ENCODE results near the gene WDFY4. TPM values are rescaled to one million over a fixed set of nuclear protein-coding genes. Genes with fewer than 3 reads are reported as not detected.

The WDFY4 gene
- total RNA-seq, 1 donor from 2014 or later, result 33.8 TPM

GRCh38 chr10:48776528-48776927, 91.9 kb downstream of the WDFY4 start:
- H3K27me3 ChIP-seq, result no peaks in the 10 kb centered on the region
- H3K36me3 ChIP-seq, result no peaks in the 10 kb centered on the region
- H3K4me1 ChIP-seq, result no peaks in the 10 kb centered on the region
- H3K4me3 ChIP-seq, result no peak overlapping the region
- no peak overlapping the region for H3K27ac ChIP-seq
- TF ChIP-seq, protein P1, sequence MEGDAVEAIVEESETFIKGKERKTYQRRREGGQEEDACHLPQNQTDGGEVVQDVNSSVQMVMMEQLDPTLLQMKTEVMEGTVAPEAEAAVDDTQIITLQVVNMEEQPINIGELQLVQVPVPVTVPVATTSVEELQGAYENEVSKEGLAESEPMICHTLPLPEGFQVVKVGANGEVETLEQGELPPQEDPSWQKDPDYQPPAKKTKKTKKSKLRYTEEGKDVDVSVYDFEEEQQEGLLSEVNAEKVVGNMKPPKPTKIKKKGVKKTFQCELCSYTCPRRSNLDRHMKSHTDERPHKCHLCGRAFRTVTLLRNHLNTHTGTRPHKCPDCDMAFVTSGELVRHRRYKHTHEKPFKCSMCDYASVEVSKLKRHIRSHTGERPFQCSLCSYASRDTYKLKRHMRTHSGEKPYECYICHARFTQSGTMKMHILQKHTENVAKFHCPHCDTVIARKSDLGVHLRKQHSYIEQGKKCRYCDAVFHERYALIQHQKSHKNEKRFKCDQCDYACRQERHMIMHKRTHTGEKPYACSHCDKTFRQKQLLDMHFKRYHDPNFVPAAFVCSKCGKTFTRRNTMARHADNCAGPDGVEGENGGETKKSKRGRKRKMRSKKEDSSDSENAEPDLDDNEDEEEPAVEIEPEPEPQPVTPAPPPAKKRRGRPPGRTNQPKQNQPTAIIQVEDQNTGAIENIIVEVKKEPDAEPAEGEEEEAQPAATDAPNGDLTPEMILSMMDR (IDR thresholded peaks at IDR 0.05), result no peak
- no peaks in the 10 kb centered on the region for H3K9me3 ChIP-seq
- intact Hi-C loops (cut with DNase I), result no loop called here
- no peak for DNase-seq (ENCODE audit: low spot score in 2 of 2)

DNA sequence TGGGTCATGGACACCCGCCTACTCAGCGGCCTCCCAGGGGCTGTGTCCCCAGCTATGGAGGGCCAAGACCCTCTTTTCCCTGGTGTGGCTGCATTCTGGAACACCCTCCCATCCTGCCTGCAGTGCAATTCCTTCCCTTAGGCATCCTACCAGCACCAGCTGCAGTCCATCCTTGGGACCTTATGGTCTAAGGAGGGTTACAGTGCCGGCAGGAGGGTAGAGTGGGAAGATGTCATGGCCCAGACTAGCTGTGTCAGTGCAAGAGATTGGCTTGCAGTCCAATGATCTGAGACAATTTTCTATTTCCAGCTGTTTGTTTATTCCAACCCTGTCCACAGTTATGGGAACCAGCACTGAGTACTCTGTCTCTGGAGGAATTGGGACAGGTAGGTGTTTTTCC, 92.4 kb downstream of the WDFY4 start:
- no peak for DNase-seq (ENCODE audit: low spot score in 2 of 2)
- Histone ChIP-seq H3K27me3 (no peaks in the 10 kb centered on the region), H3K27ac (no peak overlapping the region), H3K9me3 (no peaks in the 10 kb centered on the region), H3K4me1 (no peaks in the 10 kb centered on the region), H3K4me3 (no peak overlapping the region), H3K36me3 (no peaks in the 10 kb centered on the region)
- intact Hi-C loops (cut with DNase I), result no loop called here
- TF ChIP-seq, protein P1 (IDR thresholded peaks at IDR 0.05), result no peak

- Histone ChIP-seq H3K27ac (no peak overlapping the region), H3K4me1 (peaks cover 0 to 3% of the 10 kb centered on the region in 2 donors), H3K4me3 (no peak overlapping the region), H3K9me3 (no peaks in the 10 kb centered on the region), H3K36me3 (no peaks in the 10 kb centered on the region), H3K27me3 (no peaks in the 10 kb centered on the region)
- intact Hi-C loops (cut with DNase I), result no loop called here
- TF ChIP-seq, protein P1 (IDR thresholded peaks at IDR 0.05), result no peak
- no peak for DNase-seq (ENCODE audit: low spot score in 2 of 2)
These were observed 93.7 kb downstream of the WDFY4 start for GRCh38 chr10:48778193-48778857.

GRCh38 chr10:48779077-48779476, 94.4 kb downstream of the WDFY4 start:
- no peak overlapping the region for H3K27ac ChIP-seq
- no peaks in the 10 kb centered on the region for H3K36me3 ChIP-seq
- TF ChIP-seq, protein P1 (IDR thresholded peaks at IDR 0.05), result no peak
- H3K27me3 ChIP-seq, result no peaks in the 10 kb centered on the region
- H3K4me1 ChIP-seq, result peaks cover 0 to 3% of the 10 kb centered on the region in 2 donors
- DNase-seq (ENCODE audit: low spot score in 2 of 2), result no peak
- H3K9me3 ChIP-seq, result no peaks in the 10 kb centered on the region
- H3K4me3 ChIP-seq, result no peak overlapping the region
- intact Hi-C loops (cut with DNase I), result no loop called here

GRCh38 chr10:48779546-48780152, 95.0 kb downstream of the WDFY4 start:
- TF ChIP-seq, protein P1 (IDR thresholded peaks at IDR 0.05), result no peak
- H3K36me3 ChIP-seq, result no peaks in the 10 kb centered on the region
- no peaks in the 10 kb centered on the region for H3K9me3 ChIP-seq
- no peak overlapping the region for H3K4me3 ChIP-seq
- intact Hi-C loops (cut with DNase I), result no loop called here
- no peaks in the 10 kb centered on the region for H3K27me3 ChIP-seq
- H3K4me1 ChIP-seq, result peaks cover 0 to 3% of the 10 kb centered on the region in 2 donors
- H3K27ac ChIP-seq, result no peak overlapping the region
- DNase-seq (ENCODE audit: low spot score in 2 of 2), result no peak
